ENCODE results near the gene PAX8. TPM values are rescaled to one million over a fixed set of nuclear protein-coding genes. Genes with fewer than 3 reads are reported as not detected.
"Not testable (repeated sequence)": the region's sequence is repeated elsewhere in the genome, so short reads cannot be mapped to it uniquely, and the experiment has no call there.

Gene PAX8
- total and polyA plus RNA-seq, 2 donors from 2014 or later, result 199 to 607 TPM

- peaks cover 0 to 2% (median 0%) of the 10 kb centered on the region in 3 donors for H3K4me1 ChIP-seq (ENCODE audit: control insufficient read depth in 2 of 3, insufficient read depth in 2 of 3, low read depth in 1 of 3, low read length in 3 of 3)
- no peaks in the 10 kb centered on the region for H3K27me3 ChIP-seq (ENCODE audit: control insufficient read depth, insufficient read depth, low read length)
- TF ChIP-seq CTCF (IDR thresholded peaks at IDR 0.05; ENCODE audit: borderline replicate concordance, extremely low read depth, insufficient read depth), result no peak
- FAIRE-seq (no peak), DNase-seq (no peak)
- H3K4me3 ChIP-seq (ENCODE audit: low read length in 3 of 3), result no peak overlapping the region
- H3K27ac ChIP-seq (ENCODE audit: low read depth in 2 of 2, low read length in 2 of 2), result no peak overlapping the region
- H3K9me3 ChIP-seq (ENCODE audit: control insufficient read depth in 2 of 3, insufficient read depth in 1 of 3, low read length in 3 of 3), result no peaks in the 10 kb centered on the region
- intact Hi-C loops (cut with DNase I), result no loop called here
- H3K36me3 ChIP-seq (ENCODE audit: control insufficient read depth in 2 of 3, insufficient read depth in 3 of 3, low read length in 3 of 3), result no peaks in the 10 kb centered on the region
- no peak overlapping the region for H3K9ac ChIP-seq (ENCODE audit: low read length in 3 of 3)
Observed at GRCh38 chr2:113305146-113305545, 26.4 kb upstream of the PAX8 start.

GRCh38 chr2:113304702-113305101 is 26.0 kb upstream of the PAX8 start:
- H3K4me1 ChIP-seq (ENCODE audit: control insufficient read depth in 2 of 3, insufficient read depth in 2 of 3, low read depth in 1 of 3, low read length in 3 of 3), result peaks cover 0 to 2% (median 0%) of the 10 kb centered on the region in 3 donors
- no peak overlapping the region for H3K4me3 ChIP-seq (ENCODE audit: low read length in 3 of 3)
- no peak for DNase-seq
- H3K27me3 ChIP-seq (ENCODE audit: control insufficient read depth, insufficient read depth, low read length), result no peaks in the 10 kb centered on the region
- H3K9me3 ChIP-seq (ENCODE audit: control insufficient read depth in 2 of 3, insufficient read depth in 1 of 3, low read length in 3 of 3), result no peaks in the 10 kb centered on the region
- H3K27ac ChIP-seq (ENCODE audit: low read depth in 2 of 2, low read length in 2 of 2), result no peak overlapping the region
- H3K9ac ChIP-seq (ENCODE audit: low read length in 3 of 3), result no peak overlapping the region
- FAIRE-seq, result no peak
- no peaks in the 10 kb centered on the region for H3K36me3 ChIP-seq (ENCODE audit: control insufficient read depth in 2 of 3, insufficient read depth in 3 of 3, low read length in 3 of 3)
- no peak for TF ChIP-seq CTCF (IDR thresholded peaks at IDR 0.05; ENCODE audit: borderline replicate concordance, extremely low read depth, insufficient read depth)
- intact Hi-C loops (cut with DNase I), result no loop called here

DNA sequence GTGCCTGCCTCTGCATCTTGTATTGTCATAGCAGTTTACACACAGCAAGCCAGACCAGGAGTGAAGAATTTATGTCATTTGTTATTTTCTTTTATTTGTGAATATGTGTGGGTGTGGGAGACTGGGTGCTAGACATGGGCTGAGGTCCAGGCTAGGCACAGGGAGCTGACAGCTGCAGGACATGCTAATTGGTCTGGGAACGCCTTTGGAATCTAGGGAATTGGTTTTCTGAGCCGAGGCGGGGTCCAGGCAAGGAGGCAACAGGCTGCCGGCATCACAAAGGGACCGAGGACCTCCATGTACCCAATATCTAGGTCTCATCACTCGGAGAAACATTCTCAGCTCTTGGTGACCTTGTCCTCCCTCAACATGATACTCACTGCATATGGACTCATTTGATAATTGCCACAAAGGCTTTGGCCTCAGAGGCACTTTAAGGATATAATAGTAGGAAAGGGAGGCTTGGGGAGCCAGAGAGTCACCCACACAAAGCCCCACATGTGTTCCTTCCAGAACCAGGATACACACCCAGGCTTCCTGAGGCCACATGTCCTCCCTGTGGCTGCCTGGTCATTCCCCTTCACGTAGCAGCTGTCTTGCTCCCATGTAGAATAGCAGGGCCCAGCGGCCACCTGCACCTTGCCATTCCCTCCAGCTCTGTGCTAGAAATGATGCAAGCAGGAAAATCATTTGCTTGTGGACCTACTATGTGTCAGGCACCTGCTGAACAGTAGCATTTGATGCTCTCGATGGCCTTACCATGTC is 23.7 kb upstream of the PAX8 start:
- H3K4me1 ChIP-seq (ENCODE audit: control insufficient read depth in 2 of 3, insufficient read depth in 2 of 3, low read depth in 1 of 3, low read length in 3 of 3); DNase-seq; intact Hi-C loops (cut with DNase I); H3K36me3 ChIP-seq (ENCODE audit: control insufficient read depth in 2 of 3, insufficient read depth in 3 of 3, low read length in 3 of 3); FAIRE-seq; H3K9ac ChIP-seq (ENCODE audit: low read length in 3 of 3); H3K27me3 ChIP-seq (ENCODE audit: control insufficient read depth, insufficient read depth, low read length); H3K27ac ChIP-seq (ENCODE audit: low read depth in 2 of 2, low read length in 2 of 2); H3K4me3 ChIP-seq (ENCODE audit: low read length in 3 of 3); H3K9me3 ChIP-seq (ENCODE audit: control insufficient read depth in 2 of 3, insufficient read depth in 1 of 3, low read length in 3 of 3): not testable (repeated sequence)

- H3K4me3 ChIP-seq (ENCODE audit: low read length in 3 of 3), result no peak overlapping the region
- FAIRE-seq (no peak), DNase-seq (peak in 3 of 5 donors; percentile 44 to 76 (median 76))
- H3K27ac ChIP-seq (ENCODE audit: low read depth in 2 of 2, low read length in 2 of 2), result no peak overlapping the region
- H3K9me3 ChIP-seq (ENCODE audit: control insufficient read depth in 2 of 3, insufficient read depth in 1 of 3, low read length in 3 of 3), result no peaks in the 10 kb centered on the region
- intact Hi-C loops (cut with DNase I), result no loop called here
- no peaks in the 10 kb centered on the region for H3K27me3 ChIP-seq (ENCODE audit: control insufficient read depth, insufficient read depth, low read length)
- H3K9ac ChIP-seq (ENCODE audit: low read length in 3 of 3), result no peak overlapping the region
- no peaks in the 10 kb centered on the region for H3K36me3 ChIP-seq (ENCODE audit: control insufficient read depth in 2 of 3, insufficient read depth in 3 of 3, low read length in 3 of 3)
- no peaks in the 10 kb centered on the region for H3K4me1 ChIP-seq (ENCODE audit: control insufficient read depth in 2 of 3, insufficient read depth in 2 of 3, low read depth in 1 of 3, low read length in 3 of 3)
- no peak for TF ChIP-seq CTCF (IDR thresholded peaks at IDR 0.05; ENCODE audit: borderline replicate concordance, extremely low read depth, insufficient read depth)
Observed at GRCh38 chr2:113300281-113300680, 21.6 kb upstream of the PAX8 start.

Data from kidney (tissue), 14 donors.